ENCODE results near the gene FAM181A.

GRCh38 chr14:93909429-93910128, 17.6 kb upstream of the FAM181A start:
- no peak for TF ChIP-seq CTCF (IDR thresholded peaks at IDR 0.05)
- TF ChIP-seq POLR2A (IDR thresholded peaks at IDR 0.05) = no peak

Data from stomach (tissue), 4 donors.